Upper lobe of right lung (tissue), 1 donor: ENCODE data around the gene TMEM94. TPM values are rescaled to one million over a fixed set of nuclear protein-coding genes. Genes with fewer than 3 reads are reported as not detected.
"Not testable (repeated sequence)": the region's sequence is repeated elsewhere in the genome, so short reads cannot be mapped to it uniquely, and the experiment has no call there.

ENCODE experiments used
- ATAC-seq: fragments of 200-7000 bp; cut with Tn5 transposase; one replicate; pipeline ENCODE4 v1.9.1; 2020; ENCODE audit warnings: mild to moderate bottlenecking, moderate library complexity
- DNase-seq: peaks from one replicate; pipeline ENCODE4 v3.0.0-alpha.2; 2020
- H3K27ac ChIP-seq: fragments of 200-600 bp; one replicate; pipeline ENCODE4 v1.8.0; 2022
- H3K27me3 ChIP-seq: fragments of 200-600 bp; one replicate; pipeline ENCODE4 v1.8.0; 2022; ENCODE audit warnings: mild to moderate bottlenecking
- H3K36me3 ChIP-seq: fragments of 200-600 bp; one replicate; pipeline ENCODE4 v1.8.0; 2022
- H3K4me1 ChIP-seq: fragments of 200-600 bp; one replicate; pipeline ENCODE4 v1.8.0; 2022
- H3K4me3 ChIP-seq: fragments of 200-600 bp; one replicate; pipeline ENCODE4 v1.8.0; 2022; ENCODE audit warnings: mild to moderate bottlenecking
- H3K9me3 ChIP-seq: fragments of 200-600 bp; one replicate; pipeline ENCODE4 v1.8.0; 2022
- CTCF ChIP-seq: fragments of 200-600 bp; IDR thresholded peaks from one replicate; pipeline ENCODE4 v1.8.0; 2022; ENCODE audit warnings: antibody characterized with exemption
- intact Hi-C: fragments of 100-400 bp; cut with DNase I; formaldehyde crosslinking; loops from one replicate; pipeline ENCODE4 v1.11.0; 2022
- total RNA-seq: library from RNA; stranded (reverse); fragmentation: NEBNext Ultra II Directional; extraction: Animal tissue kit (Norgen Biotek cat#: 25700); gene quantifications from one replicate; pipeline ENCODE4 v1.2.1, GENCODE V29; 2021
- donor health status: DM: no; HTN: yes; CAD: no; lungs with severe emphysema.

TMEM94 gene
- total RNA-seq, 1 donor from 2014 or later: 79.1 TPM

- Histone ChIP-seq H3K36me3 (peaks cover 19% of the 10 kb centered on the region), H3K4me1 (peaks cover 25% of the 10 kb centered on the region), H3K27ac (peak overlapping the region; percentile 55), H3K4me3 (no peak overlapping the region), H3K27me3 (no peaks in the 10 kb centered on the region), H3K9me3 (no peaks in the 10 kb centered on the region)
- intact Hi-C loops: no loop called here
- DNase-seq (no peak), ATAC-seq (no peak)
- no peak for TF ChIP-seq CTCF
Observed at GRCh38 chr17:75476752-75477489, 20.5 kb downstream of the TMEM94 start.

GRCh38 chr17:75477490-75477862 lies 21.0 kb downstream of the TMEM94 start:
- intact Hi-C loops, H3K9me3 ChIP-seq, H3K27me3 ChIP-seq, ATAC-seq, DNase-seq, H3K4me3 ChIP-seq: not testable (repeated sequence)
- peaks cover 14% of the 10 kb centered on the region for H3K36me3 ChIP-seq
- peaks cover 25% of the 10 kb centered on the region for H3K4me1 ChIP-seq
- H3K27ac ChIP-seq: peak overlapping the region; percentile 24

- peaks cover 25% of the 10 kb centered on the region for H3K4me1 ChIP-seq
- H3K36me3 ChIP-seq: peaks cover 6% of the 10 kb centered on the region
- intact Hi-C loops: no loop called here
- no peak overlapping the region for H3K27ac ChIP-seq
- no peak for TF ChIP-seq CTCF
- H3K4me3 ChIP-seq: no peak overlapping the region
- DNase-seq (no peak), ATAC-seq (no peak)
- no peaks in the 10 kb centered on the region for H3K27me3 ChIP-seq
- no peaks in the 10 kb centered on the region for H3K9me3 ChIP-seq
Observed at GRCh38 chr17:75478508-75478907, 22.1 kb downstream of the TMEM94 start.

- H3K4me1 ChIP-seq: peaks cover 21% of the 10 kb centered on the region
- intact Hi-C loops: no loop called here
- no peaks in the 10 kb centered on the region for H3K36me3 ChIP-seq
- H3K27me3 ChIP-seq: no peaks in the 10 kb centered on the region
- no peak for TF ChIP-seq CTCF
- no peaks in the 10 kb centered on the region for H3K9me3 ChIP-seq
- ATAC-seq: no peak
- no peak overlapping the region for H3K27ac ChIP-seq
- no peak overlapping the region for H3K4me3 ChIP-seq
- no peak for DNase-seq
Observed at GRCh38 chr17:75480281-75480680, 23.8 kb downstream of the TMEM94 start.

GRCh38 chr17:75481194-75482068 lies 25.0 kb downstream of the TMEM94 start:
- H3K4me1 ChIP-seq: peaks cover 10% of the 10 kb centered on the region
- H3K36me3 ChIP-seq: no peaks in the 10 kb centered on the region
- no peak for ATAC-seq
- no peak overlapping the region for H3K4me3 ChIP-seq
- peak; percentile 55 for DNase-seq
- no peak for TF ChIP-seq CTCF
- no peaks in the 10 kb centered on the region for H3K27me3 ChIP-seq
- no peaks in the 10 kb centered on the region for H3K9me3 ChIP-seq
- peak overlapping the region; percentile 11 for H3K27ac ChIP-seq
- intact Hi-C loops: no loop called here
